Activated CD4-positive, alpha-beta T cell treated with anti-CD3 and anti-CD28 coated beads for 4 hours (primary cell): ENCODE data around the gene SCUBE2.

ENCODE experiments used
- DNase-seq, 2 donors: peaks; one replicate each; pipeline ENCODE4 v3.0.0-alpha.2; 2020

The SCUBE2 gene

GRCh38 chr11:9073466-9074225, 17.8 kb downstream of the SCUBE2 start:
- no peak for DNase-seq

GRCh38 chr11:9072626-9073176, 18.7 kb downstream of the SCUBE2 start:
- no peak for DNase-seq

GRCh38 chr11:9071692-9072091, 19.7 kb downstream of the SCUBE2 start:
- DNase-seq, result no peak

GRCh38 chr11:9070749-9071491, 20.5 kb downstream of the SCUBE2 start:
- no peak for DNase-seq

- DNase-seq, result no peak
Measured at GRCh38 chr11:9069862-9070470, 21.4 kb downstream of the SCUBE2 start.

GRCh38 chr11:9069256-9069655, 22.1 kb downstream of the SCUBE2 start:
- no peak for DNase-seq

GRCh38 chr11:9066433-9066925, 24.9 kb downstream of the SCUBE2 start:
- no peak for DNase-seq

- no peak for DNase-seq
Measured at GRCh38 chr11:9065607-9066432, 25.6 kb downstream of the SCUBE2 start.

GRCh38 chr11:9061807-9062206, 29.6 kb downstream of the SCUBE2 start:
- no peak for DNase-seq

- no peak for DNase-seq
Measured at GRCh38 chr11:9060700-9061111, 30.7 kb downstream of the SCUBE2 start.

GRCh38 chr11:9059406-9059805, 32.0 kb downstream of the SCUBE2 start:
- DNase-seq, result no peak

- DNase-seq, result no peak
Measured at GRCh38 chr11:9057888-9058287, 33.5 kb downstream of the SCUBE2 start.

- DNase-seq, result no peak
Measured at GRCh38 chr11:9057007-9057406, 34.4 kb downstream of the SCUBE2 start.

- no peak for DNase-seq
Measured at GRCh38 chr11:9056467-9056866, 34.9 kb downstream of the SCUBE2 start.

GRCh38 chr11:9053316-9054035, 37.9 kb downstream of the SCUBE2 start:
- no peak for DNase-seq

- DNase-seq, result no peak
Measured at GRCh38 chr11:9052316-9052715, 39.1 kb downstream of the SCUBE2 start.

- DNase-seq, result no peak
Measured at GRCh38 chr11:9049959-9050358, 41.4 kb downstream of the SCUBE2 start.

GRCh38 chr11:9047964-9048523, 43.4 kb downstream of the SCUBE2 start:
- no peak for DNase-seq

GRCh38 chr11:9046481-9046880, 44.9 kb downstream of the SCUBE2 start:
- DNase-seq, result no peak

- DNase-seq, result no peak
Measured at GRCh38 chr11:9042488-9042887, 48.9 kb downstream of the SCUBE2 start.

GRCh38 chr11:9041747-9042146, 49.7 kb downstream of the SCUBE2 start:
- DNase-seq, result no peak

- DNase-seq, result no peak
Measured at GRCh38 chr11:9040410-9040809, 51.0 kb downstream of the SCUBE2 start.
